22Rv1 (cell line): ENCODE measurements around the gene DNAJB12.

ENCODE experiments used
- H3K27ac ChIP-seq: fragments of 450-650 bp; 2 replicates; pipeline ENCODE4 v1.5.1; 2017
- CTCF ChIP-seq: fragments of 450-650 bp; IDR thresholded peaks from 2 replicates; pipeline ENCODE4 v1.5.1; 2017; ENCODE audit warnings: mild to moderate bottlenecking
- ZFX ChIP-seq: fragments of 450-650 bp; IDR thresholded peaks from 2 replicates; pipeline ENCODE4 v1.6.1; 2017; ENCODE audit warnings: antibody characterized with exemption, borderline replicate concordance

The DNAJB12 gene

DNA sequence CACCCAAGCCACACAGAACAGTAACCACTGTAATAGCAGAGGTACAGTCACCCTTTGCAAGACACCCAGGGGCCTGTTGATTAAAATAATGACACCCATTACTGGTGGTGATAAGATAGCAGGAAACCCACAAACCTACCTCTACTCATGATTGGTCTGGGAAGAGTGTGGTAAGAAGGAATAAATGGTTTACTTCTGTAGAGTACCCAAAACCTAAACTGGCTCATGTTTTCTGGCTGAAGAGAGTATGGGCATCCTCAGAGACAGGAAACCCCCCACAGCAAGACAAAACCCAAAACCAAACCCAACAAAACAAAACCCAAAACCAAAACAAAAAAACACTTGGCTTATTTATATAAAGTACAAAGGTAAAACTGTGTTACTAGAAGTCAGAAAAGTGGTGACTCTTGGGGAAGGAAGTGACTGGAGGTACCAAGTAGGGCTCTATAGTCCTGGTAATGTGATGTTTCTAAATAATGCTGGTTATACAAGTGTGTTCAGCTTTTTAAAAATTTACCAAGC, 15.5 kb upstream of the DNAJB12 start:
- no peak overlapping the region for H3K27ac ChIP-seq
- TF ChIP-seq CTCF (no peak), ZFX (no peak)

DNA sequence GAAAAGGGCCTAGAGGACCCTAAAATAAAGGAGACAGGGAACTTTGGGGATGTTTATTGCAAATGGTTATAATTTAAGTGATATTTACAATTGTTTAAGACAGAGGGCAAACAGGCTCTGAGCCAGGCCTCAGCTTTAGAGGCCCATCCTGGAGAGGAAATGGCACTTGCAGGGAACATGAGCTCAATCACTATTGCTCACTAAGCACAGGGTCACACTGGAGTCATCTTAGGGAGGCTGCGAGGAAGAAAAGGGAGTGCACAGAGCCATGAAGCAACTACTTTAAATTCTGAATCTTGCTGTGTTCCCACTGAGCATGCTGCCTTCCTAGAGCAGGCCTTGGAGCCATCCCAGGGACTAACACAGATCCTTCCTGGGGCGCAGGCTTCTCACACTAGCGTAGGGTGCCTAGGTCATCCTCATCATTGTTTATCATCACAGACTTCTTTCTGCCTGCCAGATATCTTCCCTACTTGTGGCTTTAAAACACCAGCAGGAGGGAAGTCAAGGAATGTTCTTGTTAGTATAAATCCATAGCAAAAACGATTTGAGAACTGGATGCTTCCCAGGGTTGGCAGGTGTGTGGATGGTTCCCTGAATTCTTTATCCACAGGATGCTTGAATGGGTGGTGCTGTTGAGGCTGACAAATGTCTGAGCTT, 12.7 kb upstream of the DNAJB12 start:
- H3K27ac ChIP-seq: no peak overlapping the region
- TF ChIP-seq ZFX (no peak), CTCF (no peak)

GRCh38 chr10:72365106-72365895, 10.6 kb upstream of the DNAJB12 start:
- no peak for TF ChIP-seq ZFX
- TF ChIP-seq CTCF: no peak
- peak overlapping the region; percentile 30; the same call in 1 of the 2 replicates for H3K27ac ChIP-seq

DNA sequence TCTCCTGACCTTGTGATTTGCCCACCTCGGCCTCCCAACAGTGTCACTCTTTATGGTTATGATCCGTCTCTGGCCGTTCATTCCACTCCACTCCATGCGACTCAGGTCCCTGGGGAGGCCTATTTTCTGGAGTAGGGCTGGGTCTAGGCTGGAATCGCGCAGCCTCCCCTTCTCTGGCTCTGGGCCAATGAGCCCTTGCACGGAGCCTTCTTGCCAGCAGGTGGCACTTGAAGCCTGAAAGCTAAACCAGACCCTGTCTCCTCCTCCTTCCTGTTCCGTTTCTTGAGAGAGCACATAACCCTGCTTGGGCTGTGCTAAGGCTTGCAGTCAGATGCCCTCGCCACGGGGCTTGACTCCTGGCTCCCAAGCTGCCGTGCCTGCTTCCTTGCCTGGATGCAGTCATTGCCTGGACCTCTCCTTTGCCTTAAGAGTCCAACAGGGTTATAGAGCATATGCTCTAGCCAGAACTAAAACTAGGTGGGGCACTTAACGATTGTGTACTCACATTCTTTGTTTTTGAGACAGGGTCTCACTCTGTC, 9.6 kb upstream of the DNAJB12 start:
- TF ChIP-seq ZFX: no peak
- peak; percentile 91 for TF ChIP-seq CTCF
- peak overlapping the region; percentile 30; the same call in 1 of the 2 replicates for H3K27ac ChIP-seq

DNA sequence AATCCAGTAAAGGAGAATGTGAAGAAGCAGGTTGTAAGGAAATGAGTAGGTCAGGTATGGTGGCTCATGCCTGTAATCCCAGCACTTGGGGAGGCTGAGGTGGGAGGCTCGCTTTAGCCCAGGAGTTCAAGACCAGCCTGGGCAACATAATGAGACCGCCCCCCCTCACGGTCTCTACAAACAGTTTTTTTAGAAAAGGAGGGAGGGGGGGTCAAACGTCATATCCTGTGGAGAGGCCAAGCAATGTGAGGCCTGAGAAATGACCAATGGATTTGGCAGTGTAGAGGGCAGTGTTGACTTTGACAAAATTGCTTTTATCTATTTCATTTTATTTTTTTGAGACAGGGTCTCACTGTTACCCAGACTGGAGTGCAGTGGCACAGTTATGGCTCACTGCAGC, 2.3 kb upstream of the DNAJB12 start:
- no peak overlapping the region for H3K27ac ChIP-seq
- TF ChIP-seq CTCF (no peak), ZFX (no peak)

- no peak for TF ChIP-seq ZFX
- no peak for TF ChIP-seq CTCF
- no peak overlapping the region for H3K27ac ChIP-seq
Measured at GRCh38 chr10:72356115-72356514, 1.4 kb upstream of the DNAJB12 start.

- H3K27ac ChIP-seq: peak overlapping the region; percentile 94
- TF ChIP-seq CTCF: no peak
- TF ChIP-seq ZFX: no peak
Measured at GRCh38 chr10:72355214-72355555, 466 bp upstream of the DNAJB12 start.
